ENCODE data around the gene TIMMDC1.

TIMMDC1 gene

GRCh38 chr3:119492810-119493209 is 5.5 kb upstream of the TIMMDC1 start:
- ChIA-PET CTCF (no interaction called here), POLR2A (no interaction called here)
- TF ChIP-seq PRDM2 (tag by site-specific recombination; IDR thresholded peaks at IDR 0.05; ENCODE audit: borderline replicate concordance) = no peak
- TF ChIP-seq ZNF621 (tag by site-specific recombination; IDR thresholded peaks at IDR 0.05) = no peak
- no peak for TF ChIP-seq ZNF23 (tag by site-specific recombination; IDR thresholded peaks at IDR 0.05; ENCODE audit: borderline replicate concordance)
- no peak for TF ChIP-seq ZNF518A (tag by site-specific recombination; conservative IDR thresholded peaks at IDR 0.05; ENCODE audit: low read depth)
- TF ChIP-seq ZNF121 (tag by site-specific recombination; IDR thresholded peaks at IDR 0.05) = no peak
- TF ChIP-seq PRDM6 (tag by site-specific recombination; IDR thresholded peaks at IDR 0.05) = no peak
- no peak for TF ChIP-seq ZNF114 (tag by site-specific recombination; IDR thresholded peaks at IDR 0.05)
- no peak for TF ChIP-seq ZNF248 (tag by site-specific recombination; IDR thresholded peaks at IDR 0.05)
- no peak for TF ChIP-seq GLI4 (tag by site-specific recombination; IDR thresholded peaks at IDR 0.05)
- no peak for TF ChIP-seq PRDM4 (tag by site-specific recombination; IDR thresholded peaks at IDR 0.05)
- TF ChIP-seq ZBTB48 (tag by site-specific recombination; IDR thresholded peaks at IDR 0.05) = no peak
- no peak for TF ChIP-seq ZNF785 (tag by site-specific recombination; IDR thresholded peaks at IDR 0.05)
- TF ChIP-seq ZNF555 (tag by site-specific recombination; conservative IDR thresholded peaks at IDR 0.05) = no peak
- TF ChIP-seq ZNF544 (tag by site-specific recombination; IDR thresholded peaks at IDR 0.05) = no peak
- no peak for TF ChIP-seq ZNF677 (tag by site-specific recombination; IDR thresholded peaks at IDR 0.05)
- no peak for TF ChIP-seq REPIN1 (tag by site-specific recombination; IDR thresholded peaks at IDR 0.05; ENCODE audit: low read depth)
- no peak for TF ChIP-seq ZBTB11 (tag by site-specific recombination; conservative IDR thresholded peaks at IDR 0.05; ENCODE audit: low read depth)
- Histone ChIP-seq H3K4me3 (ENCODE audit: low read depth, low read length) (no peak overlapping the region), H3K9me3 (ENCODE audit: control insufficient read depth, insufficient read depth, low read depth, low read length) (no peaks in the 10 kb centered on the region), H3K27ac (ENCODE audit: extremely low read depth, low read depth, low read length) (no peak overlapping the region), H3K4me1 (ENCODE audit: control insufficient read depth, insufficient read depth, low read length) (no peaks in the 10 kb centered on the region), H3K36me3 (ENCODE audit: control insufficient read depth in 2 of 2, insufficient read depth in 1 of 2, low read length in 2 of 2) (peaks cover 0 to 24% of the 10 kb centered on the region in 2 experiments; a peak in 2 of 3 replicates)
